IMR-90 (cell line): Measurements from ENCODE around the gene ANKRD65. TPM values are rescaled to one million over a fixed set of nuclear protein-coding genes. Genes with fewer than 3 reads are reported as not detected.

Experiments
- ATAC-seq: fragments of 200-7000 bp; cut with Tn5 transposase; 2 replicates; pipeline ENCODE4 v1.9.1; 2020; ENCODE audit warnings: low read depth, mild to moderate bottlenecking, moderate library complexity
- BruUV-seq: library from RNA; stranded (reverse); fragments of 400-500 nt; replicated peaks from 2 replicates; lab custom pipeline; 2021; lab: Mats Ljungman, UMichigan
- CTCF ChIA-PET: fragments of 300-600 bp; formaldehyde crosslinking; extraction: SDS; loops from one replicate; lab custom pipeline; 2021; ENCODE audit warnings: antibody characterized with exemption; lab: Yijun Ruan, JAX
- POLR2A ChIA-PET: fragments of 300-600 bp; sonication (Branson Sonifier 250); formaldehyde crosslinking; loops from one replicate; lab custom pipeline; 2022; ENCODE audit warnings: antibody characterized with exemption; ENCODE audit not compliant: unreplicated experiment; lab: Charles Lee
- DNase-seq: peaks from one replicate; pipeline ENCODE4 v3.0.0; 2013
- H2AFZ ChIP-seq: replicated peaks from 2 replicates; pipeline ENCODE3; 2013; ENCODE audit warnings: low read length, mild to moderate bottlenecking; ENCODE audit not compliant: poor library complexity
- H2AK5ac ChIP-seq: 2 replicates; pipeline ENCODE4 v1.6.1; 2013; ENCODE audit warnings: low read depth, low read length, inconsistent platforms
- H2AK9ac ChIP-seq: replicated peaks from 2 replicates; pipeline ENCODE3; 2013; ENCODE audit warnings: mild to moderate bottlenecking, low read depth, low read length, moderate library complexity; ENCODE audit not compliant: poor library complexity
- H2BK120ac ChIP-seq: 2 replicates; pipeline ENCODE4 v1.6.1; 2013; ENCODE audit warnings: low read depth, low read length, inconsistent platforms
- H2BK15ac ChIP-seq: 3 replicates; pipeline ENCODE4 v1.6.1; 2013; ENCODE audit warnings: low read depth, low read length, inconsistent platforms
- H2BK20ac ChIP-seq: 2 replicates; pipeline ENCODE4 v1.6.1; 2013; ENCODE audit warnings: low read depth, mild to moderate bottlenecking, inconsistent platforms, low read length, moderate library complexity
- H2BK5ac ChIP-seq: 2 replicates; pipeline ENCODE4 v1.6.1; 2013; ENCODE audit warnings: mild to moderate bottlenecking, low read depth, low read length, inconsistent platforms; ENCODE audit not compliant: poor library complexity, severe bottlenecking
- H3K14ac ChIP-seq: replicated peaks from 2 replicates; pipeline ENCODE4 v1.6.1; 2013; ENCODE audit warnings: low read depth, low read length, inconsistent platforms
- H3K18ac ChIP-seq: 2 replicates; pipeline ENCODE4 v1.6.1; 2013; ENCODE audit warnings: low read depth, low read length, control low read depth
- H3K23ac ChIP-seq: 2 replicates; pipeline ENCODE4 v1.6.1; 2013; ENCODE audit warnings: low read depth, low read length, inconsistent platforms
- H3K27ac ChIP-seq: 2 replicates; pipeline ENCODE4 v1.5.1; 2013; ENCODE audit warnings: mild to moderate bottlenecking, control low read depth, low read length; ENCODE audit not compliant: insufficient read depth
- H3K27me3 ChIP-seq: 2 replicates; pipeline ENCODE4 v1.6.1; 2013; ENCODE audit warnings: low read length; ENCODE audit not compliant: control insufficient read depth, insufficient read depth
- H3K36me3 ChIP-seq: 2 replicates; pipeline ENCODE4 v1.6.1; 2013; ENCODE audit warnings: low read length, mixed read lengths; ENCODE audit not compliant: control insufficient read depth, insufficient read depth
- H3K4ac ChIP-seq: 2 replicates; pipeline ENCODE4 v1.6.1; 2013; ENCODE audit warnings: low read depth, low read length, inconsistent platforms
- H3K4me1 ChIP-seq: 2 replicates; pipeline ENCODE4 v1.6.1; 2013; ENCODE audit warnings: low read length, mixed read lengths; ENCODE audit not compliant: control insufficient read depth, insufficient read depth
- H3K4me2 ChIP-seq: 2 replicates; pipeline ENCODE4 v1.6.1; 2013; ENCODE audit warnings: low read depth, mild to moderate bottlenecking, control low read depth, low read length, moderate library complexity
- H3K4me3 ChIP-seq: 2 replicates; pipeline ENCODE4 v1.5.1; 2013; ENCODE audit warnings: low read depth, mild to moderate bottlenecking, control low read depth, low read length, moderate library complexity; ENCODE audit not compliant: insufficient read depth
- H3K56ac ChIP-seq: 2 replicates; pipeline ENCODE4 v1.6.1; 2013; ENCODE audit warnings: low read length, inconsistent platforms; ENCODE audit not compliant: insufficient read depth; ENCODE audit errors: extremely low read depth
- H3K79me1 ChIP-seq, 2 experiments: 2 replicates each; pipeline ENCODE4 v1.6.1; 2013; ENCODE audit warnings: low read length in 2 of 2, inconsistent platforms in 1 of 2, low read depth in 1 of 2
- H3K9ac ChIP-seq: 2 replicates; pipeline ENCODE4 v1.6.1; 2013; ENCODE audit warnings: low read depth, low read length, control low read depth
- H3K9me1 ChIP-seq: 2 replicates; pipeline ENCODE4 v1.6.1; 2013; ENCODE audit warnings: low read length, inconsistent platforms; ENCODE audit not compliant: insufficient read depth
- H3K9me3 ChIP-seq: 2 replicates; pipeline ENCODE4 v1.6.1; 2013; ENCODE audit warnings: low read length; ENCODE audit not compliant: control insufficient read depth, insufficient read depth
- H4K20me1 ChIP-seq: 2 replicates; pipeline ENCODE4 v1.6.1; 2013; ENCODE audit warnings: low read length, inconsistent platforms; ENCODE audit not compliant: insufficient read depth
- H4K5ac ChIP-seq: 2 replicates; pipeline ENCODE4 v1.6.1; 2013; ENCODE audit warnings: mild to moderate bottlenecking, low read depth, low read length, control low read depth
- H4K8ac ChIP-seq, 2 experiments: 2 replicates each; pipeline ENCODE4 v1.6.1; 2013; ENCODE audit warnings: low read depth in 2 of 2, low read length in 2 of 2, control low read depth in 1 of 2, inconsistent platforms in 1 of 2
- H4K91ac ChIP-seq: 2 replicates; pipeline ENCODE4 v1.6.1; 2013; ENCODE audit warnings: low read depth, low read length, inconsistent platforms; ENCODE audit not compliant: insufficient read depth
- BHLHE40 ChIP-seq: fragments of 150-350 bp; IDR thresholded peaks from 2 replicates; pipeline ENCODE4 v1.6.1; 2016; ENCODE audit warnings: mild to moderate bottlenecking, low read depth, low read length
- CEBPB ChIP-seq: IDR thresholded peaks from 2 replicates; pipeline ENCODE4 v1.6.1; 2012; ENCODE audit warnings: low read depth, low read length, improper control_type of control experiment
- FOS ChIP-seq: fragments of 150-350 bp; IDR thresholded peaks from 2 replicates; pipeline ENCODE4 v1.6.1; 2016; ENCODE audit warnings: low read depth, low read length
- RFX5 ChIP-seq: IDR thresholded peaks from 2 replicates; pipeline ENCODE4 v1.8.0; 2012; ENCODE audit warnings: low read depth, mild to moderate bottlenecking, low read length, moderate library complexity
- SMC3 ChIP-seq: fragments of 150-350 bp; IDR thresholded peaks from 2 replicates; pipeline ENCODE4 v1.6.1; 2016; ENCODE audit warnings: low read depth, mild to moderate bottlenecking, antibody characterized with exemption, low read length, moderate library complexity
- whole genome bisulfite sequencing, 2 experiments: methylation state at CpG; one replicate each; pipeline versions ENCODE4 v1.1.5 to v1.1.7; 2013; ENCODE audit warnings: missing lambda C conversion rate in 2 of 2; ENCODE audit not compliant: insufficient read length in 1 of 2; ENCODE audit errors: extremely low coverage in 2 of 2; 5-methylcytosine and 5-hydroxymethylcytosine counted together
- dilution Hi-C: fragments of 300-500 bp; cut with HindIII; formaldehyde crosslinking; loops from one replicate; pipeline ENCODE4 v1.14.3; 2018; ENCODE audit warnings: low sequenced_read_pairs; ENCODE audit not compliant: unreplicated experiment
- in situ Hi-C: fragments of 300-500 bp; cut with MboI; formaldehyde crosslinking; loops from 3 replicates; pipeline ENCODE4 v1.14.3; 2019; ENCODE audit warnings: low sequenced_read_pairs, inconsistent platforms, mixed read lengths
- intact Hi-C: fragments of 100-400 bp; cut with micrococcal nuclease; formaldehyde crosslinking; loops from 2 replicates; pipeline ENCODE4 v1.10.0; 2022
- polyA plus RNA-seq, 3 experiments: library from polyadenylated mRNA; depleted of rRNA; stranded (reverse); fragments of >200 nt; gene quantifications; 2 replicates each; pipeline ENCODE4 v1.2.3, GENCODE V29; 2012; ENCODE audit warnings: low replicate concordance in 1 of 3
- total RNA-seq: library from RNA; depleted of rRNA; stranded (reverse); fragments of >200 nt; gene quantifications from 2 replicates; pipeline ENCODE4 v1.2.3, GENCODE V29; 2012

The ANKRD65 gene
- total and polyA plus RNA-seq, 2 of the 4 experiments (the other 2 are of a cell fraction) = 0.09 TPM; not detected in 1

GRCh38 chr1:1376551-1377226 is 44.4 kb downstream of the ANKRD65 start:
- 100% methylated on average over 1 of the region's 10 CpGs; no CpG with 5 or more reads in 1 of the 2 experiments for WGBS, 2 experiments
- peaks cover 10% of the 10 kb centered on the region for H3K4me1 ChIP-seq
- H4K8ac ChIP-seq = peak overlapping the region; percentile 76 to 97; a peak in 2 of 4 replicates
- H2AK5ac ChIP-seq = peak overlapping the region; percentile 96; the same call in 1 of the 2 replicates
- ATAC-seq = no peak
- no peak overlapping the region for H2AFZ ChIP-seq
- ChIA-PET CTCF (no interaction called here), POLR2A (no interaction called here)
- H3K27me3 ChIP-seq = no peaks in the 10 kb centered on the region
- dilution Hi-C loops (no loop called here), in situ Hi-C loops (no loop called here), intact Hi-C loops (no loop called here)
- H3K4me3 ChIP-seq = no peak overlapping the region
- no peak overlapping the region for H3K14ac ChIP-seq
- H3K79me1 ChIP-seq = peaks cover 3 to 40% of the 10 kb centered on the region in 2 experiments; a peak in 3 of 4 replicates
- H3K27ac ChIP-seq = no peak overlapping the region
- BruUV-seq = no TSS peak
- no peak overlapping the region for H2BK20ac ChIP-seq
- no peak for DNase-seq
- H4K5ac ChIP-seq = 0 out of 2 replicates have a peak overlapping the region, but pooled peaks have one; percentile 19
- H4K20me1 ChIP-seq = peaks cover 10% of the 10 kb centered on the region; the same call in 1 of the 2 replicates
- TF ChIP-seq RFX5 (no peak), BHLHE40 (no peak), CEBPB (no peak), SMC3 (no peak), FOS (no peak)
- no peak overlapping the region for H2BK120ac ChIP-seq
- no peak overlapping the region for H3K4me2 ChIP-seq
- no peak overlapping the region for H4K91ac ChIP-seq
- H3K9me3 ChIP-seq = no peaks in the 10 kb centered on the region
- H3K9ac ChIP-seq = no peak overlapping the region
- H3K9me1 ChIP-seq = 0 out of 2 replicates have a peak, but pooled peaks cover 5% of the 10 kb centered on the region
- H2BK5ac ChIP-seq = no peak overlapping the region
- no peak overlapping the region for H2AK9ac ChIP-seq
- H3K36me3 ChIP-seq = peaks cover 11% of the 10 kb centered on the region
- no peak overlapping the region for H3K18ac ChIP-seq
- no peak overlapping the region for H3K4ac ChIP-seq
- H3K23ac ChIP-seq = no peak overlapping the region
- H3K56ac ChIP-seq = no peak overlapping the region
- no peak overlapping the region for H2BK15ac ChIP-seq
